ENCODE data around the gene FCRL2.

GRCh38 chr1:157798211-157798610, 21.3 kb upstream of the FCRL2 start:
- TF ChIP-seq CTCF (IDR thresholded peaks at IDR 0.05; ENCODE audit: poor library complexity) (no peak), EZH2 (IDR thresholded peaks at IDR 0.05; ENCODE audit: borderline replicate concordance) (no peak), EZH2phosphoT487 (IDR thresholded peaks at IDR 0.05; ENCODE audit: low read depth, severe bottlenecking, unreplicated experiment) (no peak)
